ENCODE measurements around the gene VWA8. TPM values are rescaled to one million over a fixed set of nuclear protein-coding genes. Genes with fewer than 3 reads are reported as not detected.

Gene VWA8
- total and polyA plus RNA-seq, 2 of the 13 experiments (the other 11 are each of a cell fraction or from before 2014, with no cell fraction given): 9.1 to 17.3 TPM

DNA sequence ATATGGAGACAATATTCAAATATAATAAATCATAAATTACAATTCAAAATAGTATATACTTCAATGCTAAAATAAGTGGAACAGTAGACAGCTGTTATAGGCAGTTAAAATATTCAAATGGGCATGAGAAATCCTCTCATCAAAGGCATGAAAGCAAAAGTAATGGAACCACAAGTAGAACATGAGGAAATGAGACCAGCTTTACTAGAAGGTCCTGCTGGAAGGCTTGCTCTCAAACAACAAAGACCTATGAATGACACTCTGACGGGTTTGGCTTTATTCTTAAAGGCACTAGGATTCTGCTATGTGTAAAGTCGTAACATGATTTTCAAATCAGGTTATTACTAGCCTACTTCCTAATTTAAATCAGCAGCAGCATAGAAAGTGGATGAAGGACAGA lies 148.1 kb downstream of the VWA8 start:
- Histone ChIP-seq H4K20me1 (ENCODE audit: insufficient read depth, low read length) (no peaks in the 10 kb centered on the region), H3K4me2 (ENCODE audit: low read depth, low read length) (no peak overlapping the region), H2AFZ (ENCODE audit: low read length) (no peak overlapping the region), H3K4me1 (ENCODE audit: insufficient read depth, low read length) (no peaks in the 10 kb centered on the region), H3K27me3 (ENCODE audit: control insufficient read depth in 1 of 2, insufficient read depth in 2 of 2, low read length in 2 of 2) (no peaks in the 10 kb centered on the region), H3K4me3 (replicated peaks in 1 of 3; ENCODE audit: insufficient read depth in 1 of 3, low read depth in 2 of 3, low read length in 3 of 3) (no peak overlapping the region), H3K27ac (ENCODE audit: extremely low read length, insufficient read depth, low read length) (no peak overlapping the region), H3K36me3 (replicated peaks in 1 of 2; ENCODE audit: control insufficient read depth in 1 of 2, insufficient read depth in 2 of 2, low read length in 2 of 2) (peaks cover 3 to 34% of the 10 kb centered on the region in 2 experiments; a peak in 3 of 5 replicates), H3K9me3 (ENCODE audit: low read length) (no peaks in the 10 kb centered on the region), H3K9ac (ENCODE audit: insufficient read depth, low read depth, low read length) (no peak overlapping the region), H3K79me2 (ENCODE audit: insufficient read depth, low read length) (no peaks in the 10 kb centered on the region)
- TF ChIP-seq ZBTB7B (CRISPR knock-in tag; IDR thresholded peaks at IDR 0.05): no peak
- TF ChIP-seq, protein P1, sequence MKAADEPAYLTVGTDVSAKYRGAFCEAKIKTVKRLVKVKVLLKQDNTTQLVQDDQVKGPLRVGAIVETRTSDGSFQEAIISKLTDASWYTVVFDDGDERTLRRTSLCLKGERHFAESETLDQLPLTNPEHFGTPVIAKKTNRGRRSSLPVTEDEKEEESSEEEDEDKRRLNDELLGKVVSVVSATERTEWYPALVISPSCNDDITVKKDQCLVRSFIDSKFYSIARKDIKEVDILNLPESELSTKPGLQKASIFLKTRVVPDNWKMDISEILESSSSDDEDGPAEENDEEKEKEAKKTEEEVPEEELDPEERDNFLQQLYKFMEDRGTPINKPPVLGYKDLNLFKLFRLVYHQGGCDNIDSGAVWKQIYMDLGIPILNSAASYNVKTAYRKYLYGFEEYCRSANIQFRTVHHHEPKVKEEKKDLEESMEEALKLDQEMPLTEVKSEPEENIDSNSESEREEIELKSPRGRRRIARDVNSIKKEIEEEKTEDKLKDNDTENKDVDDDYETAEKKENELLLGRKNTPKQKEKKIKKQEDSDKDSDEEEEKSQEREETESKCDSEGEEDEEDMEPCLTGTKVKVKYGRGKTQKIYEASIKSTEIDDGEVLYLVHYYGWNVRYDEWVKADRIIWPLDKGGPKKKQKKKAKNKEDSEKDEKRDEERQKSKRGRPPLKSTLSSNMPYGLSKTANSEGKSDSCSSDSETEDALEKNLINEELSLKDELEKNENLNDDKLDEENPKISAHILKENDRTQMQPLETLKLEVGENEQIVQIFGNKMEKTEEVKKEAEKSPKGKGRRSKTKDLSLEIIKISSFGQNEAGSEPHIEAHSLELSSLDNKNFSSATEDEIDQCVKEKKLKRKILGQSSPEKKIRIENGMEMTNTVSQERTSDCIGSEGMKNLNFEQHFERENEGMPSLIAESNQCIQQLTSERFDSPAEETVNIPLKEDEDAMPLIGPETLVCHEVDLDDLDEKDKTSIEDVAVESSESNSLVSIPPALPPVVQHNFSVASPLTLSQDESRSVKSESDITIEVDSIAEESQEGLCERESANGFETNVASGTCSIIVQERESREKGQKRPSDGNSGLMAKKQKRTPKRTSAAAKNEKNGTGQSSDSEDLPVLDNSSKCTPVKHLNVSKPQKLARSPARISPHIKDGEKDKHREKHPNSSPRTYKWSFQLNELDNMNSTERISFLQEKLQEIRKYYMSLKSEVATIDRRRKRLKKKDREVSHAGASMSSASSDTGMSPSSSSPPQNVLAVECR (CRISPR knock-in tag; IDR thresholded peaks at IDR 0.05; ENCODE audit: borderline replicate concordance): no peak
- no peak for TF ChIP-seq EEA1 (CRISPR knock-in tag; IDR thresholded peaks at IDR 0.05; ENCODE audit: borderline replicate concordance)
- TF ChIP-seq, protein P2, sequence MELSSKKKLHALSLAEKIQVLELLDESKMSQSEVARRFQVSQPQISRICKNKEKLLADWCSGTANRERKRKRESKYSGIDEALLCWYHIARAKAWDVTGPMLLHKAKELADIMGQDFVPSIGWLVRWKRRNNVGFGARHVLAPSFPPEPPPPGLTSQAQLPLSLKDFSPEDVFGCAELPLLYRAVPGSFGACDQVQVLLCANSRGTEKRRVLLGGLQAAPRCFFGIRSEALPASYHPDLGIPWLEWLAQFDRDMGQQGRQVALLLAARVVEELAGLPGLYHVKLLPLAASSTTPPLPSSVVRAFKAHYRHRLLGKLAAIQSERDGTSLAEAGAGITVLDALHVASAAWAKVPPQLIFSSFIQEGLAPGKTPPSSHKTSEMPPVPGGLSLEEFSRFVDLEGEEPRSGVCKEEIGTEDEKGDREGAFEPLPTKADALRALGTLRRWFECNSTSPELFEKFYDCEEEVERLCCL (CRISPR knock-in tag; IDR thresholded peaks at IDR 0.05; ENCODE audit: borderline replicate concordance): no peak
- TF ChIP-seq ZSCAN21 (CRISPR knock-in tag; IDR thresholded peaks at IDR 0.05; ENCODE audit: borderline replicate concordance): no peak
- no peak for TF ChIP-seq LCORL (IDR thresholded peaks at IDR 0.05)
- TF ChIP-seq LCORL (CRISPR knock-in tag; IDR thresholded peaks at IDR 0.05): no peak
- TF ChIP-seq GATAD1 (CRISPR knock-in tag; IDR thresholded peaks at IDR 0.05): no peak
- TF ChIP-seq ZNF713 (CRISPR knock-in tag; IDR thresholded peaks at IDR 0.05): no peak
- TF ChIP-seq JUN (CRISPR knock-in tag; IDR thresholded peaks at IDR 0.05): no peak
- TF ChIP-seq RBAK (CRISPR knock-in tag; IDR thresholded peaks at IDR 0.05): no peak
- no peak for TF ChIP-seq GATAD2A (CRISPR knock-in tag; IDR thresholded peaks at IDR 0.05)
- TF ChIP-seq, protein P3, sequence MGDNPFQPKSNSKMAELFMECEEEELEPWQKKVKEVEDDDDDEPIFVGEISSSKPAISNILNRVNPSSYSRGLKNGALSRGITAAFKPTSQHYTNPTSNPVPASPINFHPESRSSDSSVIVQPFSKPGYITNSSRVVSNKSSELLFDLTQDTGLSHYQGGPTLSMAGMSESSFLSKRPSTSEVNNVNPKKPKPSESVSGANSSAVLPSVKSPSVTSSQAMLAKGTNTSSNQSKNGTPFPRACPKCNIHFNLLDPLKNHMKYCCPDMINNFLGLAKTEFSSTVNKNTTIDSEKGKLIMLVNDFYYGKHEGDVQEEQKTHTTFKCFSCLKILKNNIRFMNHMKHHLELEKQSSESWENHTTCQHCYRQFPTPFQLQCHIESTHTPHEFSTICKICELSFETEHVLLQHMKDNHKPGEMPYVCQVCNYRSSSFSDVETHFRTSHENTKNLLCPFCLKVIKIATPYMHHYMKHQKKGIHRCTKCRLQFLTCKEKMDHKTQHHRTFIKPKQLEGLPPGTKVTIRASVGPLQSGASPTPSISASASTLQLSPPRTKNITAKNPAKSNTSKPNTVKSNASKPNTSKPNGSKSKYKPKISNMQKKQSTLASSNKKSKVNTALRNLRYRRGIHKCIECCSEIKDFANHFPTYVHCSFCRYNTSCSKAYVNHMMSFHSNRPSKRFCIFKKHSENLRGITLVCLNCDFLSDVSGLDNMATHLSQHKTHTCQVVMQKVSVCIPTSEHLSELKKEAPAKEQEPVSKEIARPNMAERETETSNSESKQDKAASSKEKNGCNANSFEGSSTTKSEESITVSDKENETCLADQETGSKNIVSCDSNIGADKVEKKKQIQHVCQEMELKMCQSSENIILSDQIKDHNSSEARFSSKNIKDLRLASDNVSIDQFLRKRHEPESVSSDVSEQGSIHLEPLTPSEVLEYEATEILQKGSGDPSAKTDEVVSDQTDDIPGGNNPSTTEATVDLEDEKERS (CRISPR knock-in tag; IDR thresholded peaks at IDR 0.05): no peak
- TF ChIP-seq ZFP82 (CRISPR knock-in tag; IDR thresholded peaks at IDR 0.05; ENCODE audit: borderline replicate concordance): no peak
- no peak for TF ChIP-seq DR1 (CRISPR knock-in tag; IDR thresholded peaks at IDR 0.05)
- no peak for TF ChIP-seq ZNF629 (CRISPR knock-in tag; conservative IDR thresholded peaks at IDR 0.05)
- intact Hi-C loops (cut with micrococcal nuclease; ENCODE audit: unreplicated experiment) (no loop called here), in situ Hi-C loops (cut with HindIII; ENCODE audit: extremely low pct_ligation_motif_present, low pct_unique_long_range_greater_than_20kb) (no loop called here)
- BruUV-seq (replicated peaks): no TSS peak
- WGBS (ENCODE audit: low lambda C conversion rate): 100% methylated on average over 2 of the region's 2 CpGs
- no peak for FAIRE-seq
- no peak for ATAC-seq
- ChIA-PET CTCF (ENCODE audit: low intra/inter-chr PET ratio, low total read pairs) (no interaction called here), POLR2A (no interaction called here)
- no peak for DNase-seq (ENCODE audit: low spot score)
